K562 (cell line): Measurements from ENCODE around the gene ACACB. TPM values are rescaled to one million over a fixed set of nuclear protein-coding genes. Genes with fewer than 3 reads are reported as not detected.

Experiments
- ARID3B ChIP-seq: fragments of 250-450 bp; sonication (Bioruptor Pico); IDR thresholded peaks from 2 replicates; pipeline ENCODE4 v1.4.0; 2020; ENCODE audit warnings: borderline replicate concordance
- ARNT ChIP-seq, 2 experiments: fragments of 450-650 bp; IDR thresholded peaks; 2 replicates each; pipeline ENCODE4 v1.6.1; 2016; ENCODE audit warnings: mild to moderate bottlenecking in 1 of 2
- BCL6 ChIP-seq: fragments of 250-450 bp; sonication (Bioruptor Pico); IDR thresholded peaks from 2 replicates; pipeline ENCODE4 v1.4.0; 2020
- CEBPB ChIP-seq: fragments of 450-650 bp; IDR thresholded peaks from 2 replicates; pipeline ENCODE4 v1.6.1; 2016; ENCODE audit warnings: missing genetic modification characterization, missing compliant biosample characterization
- CGGBP1 ChIP-seq: fragments of 250-450 bp; sonication (Bioruptor Pico); IDR thresholded peaks from 2 replicates; pipeline ENCODE4 v1.9.0; 2021; ENCODE audit warnings: mild to moderate bottlenecking
- EGR1 ChIP-seq: fragments of 450-650 bp; conservative IDR thresholded peaks from 2 replicates; pipeline ENCODE4 v1.6.1; 2017; ENCODE audit warnings: mild to moderate bottlenecking
- FOXA3 ChIP-seq, 2 experiments: fragments of 450-650 bp in 1 of 2; sonication (generic) in 1 of 2; formaldehyde crosslinking; IDR thresholded peaks in 1 of 2; conservative IDR thresholded peaks in 1 of 2; 2 replicates each; pipeline versions ENCODE4 v1.4.0 to v1.8.0; 2020 to 2022; ENCODE audit warnings: mild to moderate bottlenecking in 2 of 2, missing genetic modification reagents in 1 of 2
- HNRNPL ChIP-seq: fragments of 200-400 bp; formaldehyde crosslinking; IDR thresholded peaks from 2 replicates; pipeline ENCODE4 v1.6.1; 2017; ENCODE audit warnings: low read depth, mild to moderate bottlenecking, low read length
- MAFF ChIP-seq: IDR thresholded peaks from 2 replicates; pipeline ENCODE4 v1.6.1; 2012; ENCODE audit warnings: low read length, improper control_type of control experiment
- MAFG ChIP-seq: fragments of 450-650 bp; conservative IDR thresholded peaks from 2 replicates; pipeline ENCODE4 v1.6.1; 2016; ENCODE audit warnings: missing genetic modification characterization, missing compliant biosample characterization
- MLX ChIP-seq, 2 experiments: fragments of 450-650 bp in 1 of 2; sonication (generic) in 1 of 2; formaldehyde crosslinking; conservative IDR thresholded peaks; 2 replicates each; pipeline versions ENCODE4 v1.4.0 to v1.8.1; 2020 to 2022; ENCODE audit warnings: mild to moderate bottlenecking in 1 of 2, missing genetic modification reagents in 1 of 2
- MTF1 ChIP-seq: fragments of 250-450 bp; sonication (Bioruptor Pico); IDR thresholded peaks from 2 replicates; pipeline ENCODE4 v1.9.0; 2021; ENCODE audit warnings: moderate library complexity, mild to moderate bottlenecking, inconsistent platforms, borderline replicate concordance
- NCOA6 ChIP-seq: fragments of 450-650 bp; IDR thresholded peaks from 2 replicates; pipeline ENCODE4 v1.6.1; 2017; ENCODE audit warnings: mild to moderate bottlenecking
- RBM15 ChIP-seq: fragments of 200-400 bp; formaldehyde crosslinking; IDR thresholded peaks from 2 replicates; pipeline ENCODE4 v1.6.1; 2018; ENCODE audit warnings: mild to moderate bottlenecking, low read length, moderate library complexity; ENCODE audit not compliant: insufficient read depth
- SIRT6 ChIP-seq: IDR thresholded peaks from one replicate; pipeline ENCODE4 v1.6.1; 2012; ENCODE audit warnings: low read depth, mild to moderate bottlenecking, control low read depth, inconsistent platforms, low read length, moderate library complexity
- SRSF3 ChIP-seq: fragments of 200-400 bp; formaldehyde crosslinking; IDR thresholded peaks from 2 replicates; pipeline ENCODE4 v1.6.1; 2016; ENCODE audit warnings: mild to moderate bottlenecking, low read length, moderate library complexity; ENCODE audit not compliant: insufficient read depth
- TCF15 ChIP-seq: fragments of 250-450 bp; sonication (Bioruptor Pico); IDR thresholded peaks from 2 replicates; pipeline ENCODE4 v1.8.0; 2022; ENCODE audit warnings: moderate library complexity, mild to moderate bottlenecking, inconsistent platforms
- U2AF1 ChIP-seq: fragments of 200-400 bp; formaldehyde crosslinking; optimal IDR thresholded peaks from 2 replicates; pipeline ENCODE3; 2017; ENCODE audit warnings: mild to moderate bottlenecking, low read depth, low read length, moderate library complexity
- ZBTB26 ChIP-seq: fragments of 450-650 bp; formaldehyde crosslinking; IDR thresholded peaks from 2 replicates; pipeline ENCODE4 v1.4.0; 2022; ENCODE audit warnings: missing genetic modification characterization
- ZNF280B ChIP-seq: fragments of 250-450 bp; sonication (Bioruptor Pico); IDR thresholded peaks from 2 replicates; pipeline ENCODE4 v1.5.1; 2021; ENCODE audit warnings: mild to moderate bottlenecking
- ZNF699 ChIP-seq: fragments of 250-450 bp; sonication (Bioruptor Pico); IDR thresholded peaks from 2 replicates; pipeline ENCODE4 v1.8.0; 2021; ENCODE audit warnings: mild to moderate bottlenecking, moderate library complexity; ENCODE audit not compliant: insufficient replicate concordance
- polyA plus RNA-seq, 8 experiments: library from polyadenylated mRNA; depleted of rRNA in 4 of 8; stranded (reverse) in 5 of 8; unstranded in 3 of 8; fragments of >200 nt; fragmentation: Nextera tagmentation in 2 of 8; fragmentation: Illumina TruSeq in 1 of 8; extraction: Ambion mirVana in 2 of 8; extraction: Trizol in 1 of 8; gene quantifications; 2 replicates each; pipeline versions ENCODE4 v1.2.1 to v1.2.3, GENCODE V29; 2011 to 2014; ENCODE audit warnings: inconsistent platforms in 1 of 8, missing spikeins in 1 of 8
- total RNA-seq, 7 experiments: library from RNA; depleted of rRNA in 6 of 7; stranded (reverse); fragments of >200 nt in 6 of 7; fragmentation: Illumina TruSeq in 2 of 7; extraction: Trizol in 2 of 7; gene quantifications; 2 replicates each; pipeline versions ENCODE4 v1.2.1 to v1.2.3, GENCODE V29; 2011 to 2021; ENCODE audit warnings: low replicate concordance in 1 of 7

ACACB gene
- total and polyA plus RNA-seq, 9 of the 15 experiments (the other 6 are each of a cell fraction or from before 2014, with no cell fraction given), result 0.10 to 2.5 (median 0.83) TPM

- TF ChIP-seq ZNF280B (no peak), RBM15 (no peak), MAFG (no peak), CGGBP1 (CRISPR knock-in tag) (no peak), MAFF (no peak), U2AF1 (no peak), ARNT (IDR thresholded peaks at IDR 0.05) (no peak), FOXA3 (CRISPR knock-in tag; conservative IDR thresholded peaks at IDR 0.05 in 1 of 2, IDR thresholded peaks at IDR 0.05 in 1 of 2) (no peak), ZNF699 (no peak), MTF1 (no peak), TCF15 (CRISPR knock-in tag) (peak; percentile 28; the same call in 1 of the 2 replicates), NCOA6 (no peak), ARID3B (CRISPR knock-in tag) (no peak), BCL6 (CRISPR knock-in tag) (no peak), SIRT6 (no peak), MLX (CRISPR knock-in tag; conservative IDR thresholded peaks at IDR 0.05) (no peak), EGR1 (no peak), HNRNPL (no peak), CEBPB (tag) (peak; percentile 59), SRSF3 (no peak), ZBTB26 (0 out of 2 replicates have a peak, but pooled peaks have one; percentile 39)
Measured at GRCh38 chr12:109173443-109174240, 57.3 kb downstream of the ACACB start (continued).
